ENCODE data around the gene CCND2.

CCND2 gene

DNA sequence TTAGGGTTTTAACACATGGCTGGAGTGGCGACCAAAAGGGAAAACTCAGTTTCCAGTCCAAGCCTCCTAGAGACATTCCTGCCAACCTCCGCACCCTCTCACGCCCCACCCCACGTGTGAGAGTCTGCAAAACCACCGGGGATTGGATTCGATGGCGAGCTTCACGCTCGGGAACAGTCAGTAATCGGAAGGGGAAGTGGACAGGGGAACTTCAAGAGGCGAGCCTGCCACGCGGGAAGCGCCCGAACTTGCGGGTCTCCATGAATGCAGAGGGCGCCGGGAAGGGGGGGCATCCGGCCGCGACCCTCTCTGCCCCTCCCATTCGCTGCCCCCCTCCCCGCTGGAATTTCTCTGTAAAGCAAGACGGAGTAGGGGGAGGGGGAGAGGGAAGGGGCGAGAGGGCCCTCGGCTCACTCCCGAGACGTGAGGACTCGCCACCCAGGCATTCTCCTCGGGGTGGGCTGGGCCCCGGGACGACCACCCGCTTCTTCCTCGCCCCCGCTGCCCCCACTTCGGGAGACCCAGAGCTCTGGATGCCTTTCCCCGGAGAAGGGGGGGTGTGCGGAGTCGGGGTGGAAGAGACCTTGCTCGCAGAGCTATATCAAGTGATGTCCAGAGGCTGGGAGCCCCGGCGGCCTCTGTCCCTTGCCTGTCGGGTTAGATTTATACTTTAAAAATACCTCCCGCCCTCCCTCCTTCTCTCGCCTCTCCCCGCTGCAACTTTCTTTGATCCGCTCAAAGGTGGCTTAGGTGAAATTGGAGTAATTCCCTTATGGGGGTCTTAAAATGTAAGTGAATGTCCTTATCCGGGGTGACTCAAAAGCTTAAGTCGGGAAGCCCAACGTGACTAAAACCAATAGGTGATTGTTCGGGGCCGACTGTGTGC lies 2.5 kb upstream of the CCND2 start:
- POLR2A ChIA-PET: interaction anchor here (0.6 to 1.8 kb wide), 5 partner anchors 25 to 151 kb away, joined by 3 to 11 read pairs (median 3); no protein-coding TSS in a partner anchor
- Histone ChIP-seq H3K9me3 (ENCODE audit: control extremely low read depth in 1 of 5, control insufficient read depth in 4 of 5, insufficient read depth in 2 of 5, low read depth in 1 of 5, low read length in 4 of 5) (no peaks in the 10 kb centered on the region), H3K4me3 (ENCODE audit: control insufficient read depth in 1 of 7, extremely low read depth in 1 of 7, insufficient read depth in 4 of 7, low read depth in 2 of 7, low read length in 6 of 7) (peak overlapping the region; percentile 41 to 96 (median 79)), H3K4me1 (ENCODE audit: control extremely low read depth in 1 of 4, control insufficient read depth in 4 of 4, insufficient read depth in 4 of 4, low read length in 3 of 4) (peaks cover 5 to 60% (median 46%) of the 10 kb centered on the region in 4 experiments), H3K36me3 (ENCODE audit: control insufficient read depth in 4 of 4, insufficient read depth in 4 of 4, low read length in 3 of 4) (peaks cover 0 to 6% (median 1%) of the 10 kb centered on the region in 4 experiments), H3K27ac (ENCODE audit: insufficient read depth in 1 of 2, low read depth in 1 of 2, low read length in 2 of 2, poor library complexity in 1 of 2, severe bottlenecking in 2 of 2) (peak overlapping the region; percentile 79 to 86), H3K27me3 (replicated peaks in 2 of 5; ENCODE audit: control insufficient read depth in 4 of 5, insufficient read depth in 5 of 5, low read length in 4 of 5) (no peaks in the 10 kb centered on the region)
- peak; percentile 65 to 82 (median 71) for DNase-seq
- CTCF ChIA-PET: interaction anchor here (0.7 to 12.1 kb wide), 12 partner anchors 20 to 378 kb away, joined by 3 to 98 read pairs (median 3); no protein-coding TSS in a partner anchor
- 0% methylated on average over 28 of the region's 52 CpGs for WGBS (ENCODE audit: insufficient coverage)

- peak overlapping the region; percentile 79 to 86 for H3K27ac ChIP-seq (ENCODE audit: insufficient read depth in 1 of 2, low read depth in 1 of 2, low read length in 2 of 2, poor library complexity in 1 of 2, severe bottlenecking in 2 of 2)
- 0% methylated on average over 17 of the region's 43 CpGs for WGBS (ENCODE audit: insufficient coverage)
- POLR2A ChIA-PET: interaction anchor here (0.6 to 1.8 kb wide), 6 partner anchors 17 to 152 kb away, joined by 3 to 11 read pairs (median 3); no protein-coding TSS in a partner anchor
- H3K4me3 ChIP-seq (ENCODE audit: control insufficient read depth in 1 of 7, extremely low read depth in 1 of 7, insufficient read depth in 4 of 7, low read depth in 2 of 7, low read length in 6 of 7): peak overlapping the region in 6 of 7 experiments; percentile 69 to 98 (median 93)
- peak; percentile 93 to 97 (median 95) for DNase-seq
- H3K4me1 ChIP-seq (ENCODE audit: control extremely low read depth in 1 of 4, control insufficient read depth in 4 of 4, insufficient read depth in 4 of 4, low read length in 3 of 4): peaks cover 8 to 67% (median 53%) of the 10 kb centered on the region in 4 experiments
- CTCF ChIA-PET: interaction anchor here (0.7 to 12.1 kb wide), 9 partner anchors 26 to 278 kb away, joined by 3 to 98 read pairs (median 3); no protein-coding TSS in a partner anchor
- H3K9me3 ChIP-seq (ENCODE audit: control extremely low read depth in 1 of 5, control insufficient read depth in 4 of 5, insufficient read depth in 2 of 5, low read depth in 1 of 5, low read length in 4 of 5): no peaks in the 10 kb centered on the region
- H3K27me3 ChIP-seq (replicated peaks in 2 of 5; ENCODE audit: control insufficient read depth in 4 of 5, insufficient read depth in 5 of 5, low read length in 4 of 5): no peaks in the 10 kb centered on the region
- peaks cover 0 to 12% (median 9%) of the 10 kb centered on the region in 4 experiments for H3K36me3 ChIP-seq (ENCODE audit: control insufficient read depth in 4 of 4, insufficient read depth in 4 of 4, low read length in 3 of 4)
These were observed 1.7 kb upstream of the CCND2 start for GRCh38 chr12:4271717-4272423.

- Histone ChIP-seq H3K4me3 (ENCODE audit: control insufficient read depth in 1 of 7, extremely low read depth in 1 of 7, insufficient read depth in 4 of 7, low read depth in 2 of 7, low read length in 6 of 7) (peak overlapping the region in 6 of 7 experiments; percentile 3 to 98 (median 95)), H3K27ac (ENCODE audit: insufficient read depth in 1 of 2, low read depth in 1 of 2, low read length in 2 of 2, poor library complexity in 1 of 2, severe bottlenecking in 2 of 2) (peak overlapping the region in 1 of 2 experiments; percentile 86), H3K27me3 (replicated peaks in 2 of 5; ENCODE audit: control insufficient read depth in 4 of 5, insufficient read depth in 5 of 5, low read length in 4 of 5) (no peaks in the 10 kb centered on the region), H3K36me3 (ENCODE audit: control insufficient read depth in 4 of 4, insufficient read depth in 4 of 4, low read length in 3 of 4) (peaks cover 2 to 19% (median 14%) of the 10 kb centered on the region in 4 experiments), H3K4me1 (ENCODE audit: control extremely low read depth in 1 of 4, control insufficient read depth in 4 of 4, insufficient read depth in 4 of 4, low read length in 3 of 4) (peaks cover 10 to 69% (median 59%) of the 10 kb centered on the region in 4 experiments), H3K9me3 (ENCODE audit: control extremely low read depth in 1 of 5, control insufficient read depth in 4 of 5, insufficient read depth in 2 of 5, low read depth in 1 of 5, low read length in 4 of 5) (no peaks in the 10 kb centered on the region)
- POLR2A ChIA-PET: interaction anchor here (1.0 to 1.3 kb wide), 4 partner anchors 16 to 108 kb away, joined by 3 to 7 read pairs (median 3); no protein-coding TSS in a partner anchor
- peak; percentile 61 to 87 (median 78) for DNase-seq
- under 1% methylated on average over 49 of the region's 62 CpGs for WGBS (ENCODE audit: insufficient coverage)
- CTCF ChIA-PET: interaction anchor here (0.5 to 12.1 kb wide), 9 partner anchors 25 to 388 kb away, joined by 3 to 125 read pairs (median 3); no protein-coding TSS in a partner anchor
These were observed 914 bp upstream of the CCND2 start for GRCh38 chr12:4272424-4273272.

DNA sequence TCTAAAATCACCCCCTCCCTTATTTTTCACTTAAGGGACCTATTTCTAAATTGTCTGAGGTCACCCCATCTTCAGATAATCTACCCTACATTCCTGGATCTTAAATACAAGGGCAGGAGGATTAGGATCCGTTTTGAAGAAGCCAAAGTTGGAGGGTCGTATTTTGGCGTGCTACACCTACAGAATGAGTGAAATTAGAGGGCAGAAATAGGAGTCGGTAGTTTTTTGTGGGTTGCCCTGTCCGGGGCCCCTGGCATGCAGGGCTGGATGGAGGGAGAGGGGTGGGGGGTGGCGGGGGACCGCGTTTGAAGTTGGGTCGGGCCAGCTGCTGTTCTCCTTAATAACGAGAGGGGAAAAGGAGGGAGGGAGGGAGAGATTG lies 300 bp upstream of the CCND2 start:
- H3K27me3 ChIP-seq (replicated peaks in 2 of 5; ENCODE audit: control insufficient read depth in 4 of 5, insufficient read depth in 5 of 5, low read length in 4 of 5): no peaks in the 10 kb centered on the region
- DNase-seq: no peak

DNA sequence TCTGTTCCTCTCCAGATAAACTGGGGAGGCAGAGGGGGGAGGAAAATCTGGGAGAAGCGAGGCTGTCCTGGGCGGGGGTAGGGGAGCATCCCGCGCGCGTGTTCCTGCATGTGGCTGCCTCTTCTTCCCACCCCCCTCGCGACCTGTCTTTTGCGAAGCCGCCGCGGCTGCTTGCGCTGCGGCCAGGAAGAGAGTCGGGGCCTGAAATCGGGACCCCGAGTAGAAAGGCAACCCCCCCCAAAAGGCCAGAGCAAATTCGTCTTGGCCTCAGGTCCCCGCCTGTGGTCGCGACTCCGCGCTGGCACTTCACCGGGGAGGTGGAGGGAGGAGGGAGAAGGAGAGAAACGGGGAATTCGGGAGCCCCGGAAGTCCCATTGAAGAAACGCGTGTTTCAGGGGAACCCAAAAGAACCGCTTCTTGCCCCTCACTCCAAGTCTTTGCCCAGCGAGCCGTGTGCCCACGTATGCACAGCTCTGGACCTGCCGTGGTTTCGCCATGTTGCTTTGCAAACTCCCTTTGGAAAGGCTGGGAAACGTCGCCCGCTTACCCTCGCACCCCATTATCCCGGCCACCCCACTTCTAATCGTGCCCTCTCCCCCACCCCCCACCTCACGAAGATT lies 944 bp downstream of the CCND2 start:
- peaks cover 6 to 75% (median 64%) of the 10 kb centered on the region in 4 experiments for H3K4me1 ChIP-seq (ENCODE audit: control extremely low read depth in 1 of 4, control insufficient read depth in 4 of 4, insufficient read depth in 4 of 4, low read length in 3 of 4)
- POLR2A ChIA-PET: no interaction called here
- peaks cover 6 to 37% (median 30%) of the 10 kb centered on the region in 4 experiments for H3K36me3 ChIP-seq (ENCODE audit: control insufficient read depth in 4 of 4, insufficient read depth in 4 of 4, low read length in 3 of 4)
- H3K9me3 ChIP-seq (ENCODE audit: control extremely low read depth in 1 of 5, control insufficient read depth in 4 of 5, insufficient read depth in 2 of 5, low read depth in 1 of 5, low read length in 4 of 5): no peaks in the 10 kb centered on the region
- WGBS (ENCODE audit: insufficient coverage): 0% methylated on average over 22 of the region's 42 CpGs
- DNase-seq: peak in 1 of 3 donors; percentile 38
- H3K27ac ChIP-seq (ENCODE audit: insufficient read depth in 1 of 2, low read depth in 1 of 2, low read length in 2 of 2, poor library complexity in 1 of 2, severe bottlenecking in 2 of 2): peak overlapping the region; percentile 77 to 86
- H3K4me3 ChIP-seq (ENCODE audit: control insufficient read depth in 1 of 7, extremely low read depth in 1 of 7, insufficient read depth in 4 of 7, low read depth in 2 of 7, low read length in 6 of 7): peak overlapping the region; percentile 87 to 98 (median 95)
- no peaks in the 10 kb centered on the region for H3K27me3 ChIP-seq (replicated peaks in 2 of 5; ENCODE audit: control insufficient read depth in 4 of 5, insufficient read depth in 5 of 5, low read length in 4 of 5)
- CTCF ChIA-PET: interaction anchor here (6.9 to 12.1 kb wide), 4 partner anchors 160 to 390 kb away, joined by 48 to 125 read pairs (median 78); no protein-coding TSS in a partner anchor

More for the DNA sequence above, 300 bp upstream of the CCND2 start:
- CTCF ChIA-PET: interaction anchor here (0.5 to 12.1 kb wide), 8 partner anchors 26 to 389 kb away, joined by 3 to 125 read pairs (median 4); no protein-coding TSS in a partner anchor
- POLR2A ChIA-PET: interaction anchor here (1.3 kb wide), 1 partner anchor 109 kb away, joined by 7 read pairs; no protein-coding TSS in a partner anchor
- Histone ChIP-seq H3K4me3 (ENCODE audit: control insufficient read depth in 1 of 7, extremely low read depth in 1 of 7, insufficient read depth in 4 of 7, low read depth in 2 of 7, low read length in 6 of 7) (peak overlapping the region in 6 of 7 experiments; percentile 92 to 98 (median 96)), H3K9me3 (ENCODE audit: control extremely low read depth in 1 of 5, control insufficient read depth in 4 of 5, insufficient read depth in 2 of 5, low read depth in 1 of 5, low read length in 4 of 5) (no peaks in the 10 kb centered on the region), H3K27ac (ENCODE audit: insufficient read depth in 1 of 2, low read depth in 1 of 2, low read length in 2 of 2, poor library complexity in 1 of 2, severe bottlenecking in 2 of 2) (peak overlapping the region; percentile 77 to 86), H3K36me3 (ENCODE audit: control insufficient read depth in 4 of 4, insufficient read depth in 4 of 4, low read length in 3 of 4) (peaks cover 6 to 25% (median 20%) of the 10 kb centered on the region in 4 experiments), H3K4me1 (ENCODE audit: control extremely low read depth in 1 of 4, control insufficient read depth in 4 of 4, insufficient read depth in 4 of 4, low read length in 3 of 4) (peaks cover 7 to 69% (median 60%) of the 10 kb centered on the region in 4 experiments)
- 0% methylated on average over 6 of the region's 10 CpGs for WGBS (ENCODE audit: insufficient coverage)
